ENCODE measurements around the gene CFAP53. TPM values are rescaled to one million over a fixed set of nuclear protein-coding genes. Genes with fewer than 3 reads are reported as not detected.

Gene CFAP53
- total and polyA plus RNA-seq, 5 experiments from 2014 or later, result 0.31 to 1.2 (median 0.86) TPM; not detected in 1

DNA sequence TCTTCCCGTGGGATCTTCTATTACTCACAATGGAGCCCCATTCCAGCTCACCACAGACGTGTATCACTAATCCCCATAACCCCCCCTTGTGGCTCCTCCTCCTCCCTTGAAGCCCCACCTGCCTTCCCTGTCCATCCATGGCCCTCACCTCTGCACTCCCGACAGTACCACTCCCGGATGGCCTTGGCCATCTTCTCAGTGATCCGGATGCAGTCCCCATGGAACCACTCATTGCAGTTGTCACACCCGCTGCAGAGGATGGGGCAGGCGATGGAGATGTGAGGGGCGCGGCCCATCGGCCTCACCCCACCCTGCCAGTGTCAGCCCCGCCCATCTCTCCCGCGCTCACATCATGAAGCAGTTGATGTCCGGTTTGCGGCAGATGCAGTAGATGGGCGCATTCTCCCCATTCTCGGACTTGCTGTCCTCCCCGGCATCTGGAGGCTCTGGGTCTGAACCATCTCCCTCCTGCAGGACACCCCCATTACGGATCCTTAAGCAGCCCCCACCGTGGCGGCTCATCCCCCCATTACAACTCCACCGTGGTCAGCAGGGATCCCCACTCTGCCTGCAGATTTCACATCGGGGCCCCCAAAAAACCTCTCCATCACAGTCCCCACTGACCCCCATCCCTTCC lies 20.2 kb upstream of the CFAP53 start:
- H3K4me1 Mint-ChIP-seq, result peaks cover 20 to 44% (median 33%) of the 10 kb centered on the region in 4 donors
- H3K9me3 Mint-ChIP-seq, result no peaks in the 10 kb centered on the region
- peak in 3 of 10 donors; percentile 19 to 63 (median 20) for DNase-seq
- H3K4me3 Mint-ChIP-seq, result peak overlapping the region; percentile 85 to 100 (median 99)
- no peak for ATAC-seq
- peak overlapping the region; percentile 70 to 100 (median 99) for H3K27ac Mint-ChIP-seq
- no peaks in the 10 kb centered on the region for H3K27me3 Mint-ChIP-seq
- peaks cover 0 to 34% (median 20%) of the 10 kb centered on the region in 3 donors for H3K36me3 Mint-ChIP-seq
- POLR2A ChIA-PET, result no interaction called here

DNA sequence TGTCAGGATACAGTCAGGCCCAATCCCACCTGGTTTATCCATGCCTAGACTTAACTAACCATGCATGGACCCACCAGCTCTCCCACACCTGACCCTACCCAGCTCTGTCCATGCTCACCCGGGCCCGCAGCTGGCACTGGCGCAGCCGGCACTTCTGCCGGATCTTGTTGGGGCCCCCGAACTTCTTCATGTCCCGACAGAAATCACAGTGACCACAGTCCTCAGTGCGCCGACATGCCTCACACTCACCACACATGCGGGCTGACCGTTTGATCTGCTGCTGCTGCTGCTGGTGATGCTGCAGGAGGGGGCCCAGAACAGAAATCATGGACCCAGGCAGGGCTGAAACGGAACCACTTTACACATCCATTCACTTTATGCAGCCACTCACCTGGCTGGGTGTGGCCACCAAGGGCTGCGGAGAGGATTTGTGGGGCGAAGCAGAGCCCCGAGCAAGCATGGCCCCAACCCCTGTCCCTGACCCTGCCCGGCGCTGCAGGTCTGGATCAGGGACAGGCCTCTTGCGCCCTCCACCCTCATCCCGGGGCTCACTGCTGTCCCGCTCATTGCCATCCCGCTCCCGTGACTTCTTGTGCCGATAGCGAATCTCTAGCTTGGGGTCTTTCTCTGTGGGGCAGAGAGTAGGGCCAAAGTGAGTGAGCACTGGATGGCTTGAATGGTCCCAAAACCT lies 19.5 kb upstream of the CFAP53 start:
- Mint-ChIP-seq H3K4me3 (peak overlapping the region; percentile 85 to 100 (median 99)), H3K27ac (peak overlapping the region in 8 of 10 donors; percentile 49 to 100 (median 84)), H3K27me3 (no peaks in the 10 kb centered on the region), H3K9me3 (no peaks in the 10 kb centered on the region), H3K4me1 (peaks cover 23 to 50% (median 40%) of the 10 kb centered on the region in 4 donors), H3K36me3 (peaks cover 0 to 34% (median 20%) of the 10 kb centered on the region in 3 donors)
- ATAC-seq (no peak), DNase-seq (peak in 1 of 10 donors; percentile 63)
- POLR2A ChIA-PET, result no interaction called here

DNA sequence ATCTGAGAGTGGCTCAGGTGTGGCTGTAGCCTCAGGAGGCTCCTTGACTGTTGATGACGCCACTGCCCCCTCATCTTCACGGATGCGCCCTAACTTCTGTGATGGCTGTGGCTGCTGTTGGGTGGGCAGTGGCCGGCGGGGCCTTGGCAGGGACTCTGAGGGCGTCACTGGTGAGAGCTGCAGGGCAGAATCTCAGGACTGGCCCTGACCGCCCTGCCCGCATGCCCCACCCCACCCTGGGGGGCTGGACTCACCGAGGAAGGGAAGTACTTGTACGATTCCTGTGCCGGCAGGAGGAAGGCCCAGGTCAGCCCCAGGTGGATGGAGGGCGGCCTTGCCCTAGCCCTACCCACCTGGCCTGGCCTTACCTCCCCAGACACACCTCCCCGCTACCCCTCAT lies 18.8 kb upstream of the CFAP53 start:
- Mint-ChIP-seq H3K36me3 (peaks cover 0 to 37% (median 20%) of the 10 kb centered on the region in 3 donors), H3K27ac (peak overlapping the region in 7 of 10 donors; percentile 8 to 53 (median 33)), H3K9me3 (no peaks in the 10 kb centered on the region), H3K27me3 (no peaks in the 10 kb centered on the region), H3K4me1 (peaks cover 30 to 57% (median 47%) of the 10 kb centered on the region in 4 donors), H3K4me3 (peak overlapping the region in 8 of 10 donors; percentile 2 to 76 (median 12))
- ATAC-seq, result no peak
- DNase-seq, result no peak
- POLR2A ChIA-PET, result no interaction called here

DNA sequence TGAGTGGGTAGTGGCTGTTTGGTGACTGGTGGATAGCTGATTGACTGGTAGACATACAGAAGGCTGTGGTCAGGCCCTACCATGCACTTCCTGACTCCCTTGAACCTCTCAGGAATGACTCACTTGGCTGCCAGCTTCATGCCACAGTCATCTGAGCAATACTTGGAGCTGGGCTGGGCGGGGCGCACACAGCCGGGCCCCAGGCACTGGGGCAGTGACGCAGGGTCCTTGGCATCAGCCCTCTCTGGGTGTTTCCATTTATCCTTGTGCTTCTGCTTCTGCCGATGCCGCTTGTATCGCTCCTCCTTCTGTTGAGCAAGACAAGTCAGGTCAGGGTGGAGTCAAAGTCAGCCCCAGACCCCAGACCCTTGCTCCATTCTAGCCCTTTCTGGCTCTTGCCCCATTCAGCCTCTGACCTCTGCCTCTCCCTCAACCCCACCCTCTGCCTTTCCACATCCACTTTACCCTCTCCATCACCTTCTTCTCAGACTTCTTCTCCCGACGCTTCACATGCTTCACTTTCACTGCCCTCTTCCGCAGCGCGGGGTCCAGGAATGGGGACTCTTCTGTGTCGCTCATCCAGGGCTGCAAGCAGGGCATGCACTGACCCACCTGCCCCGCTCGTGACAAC lies 18.1 kb upstream of the CFAP53 start:
- H3K9me3 Mint-ChIP-seq, result no peaks in the 10 kb centered on the region
- POLR2A ChIA-PET, result interaction anchor here (0.6 kb wide), 1 partner anchor 280 kb away, joined by 3 read pairs; no protein-coding TSS in a partner anchor
- H3K27ac Mint-ChIP-seq, result peak overlapping the region in 9 of 10 donors; percentile 20 to 74 (median 35)
- peak in 1 of 10 donors; percentile 44 for DNase-seq
- no peak for ATAC-seq
- H3K27me3 Mint-ChIP-seq, result no peaks in the 10 kb centered on the region
- H3K4me3 Mint-ChIP-seq, result peak overlapping the region; percentile 2 to 76 (median 53)
- peaks cover 32 to 64% (median 53%) of the 10 kb centered on the region in 4 donors for H3K4me1 Mint-ChIP-seq
- peaks cover 0 to 37% (median 20%) of the 10 kb centered on the region in 3 donors for H3K36me3 Mint-ChIP-seq

DNA sequence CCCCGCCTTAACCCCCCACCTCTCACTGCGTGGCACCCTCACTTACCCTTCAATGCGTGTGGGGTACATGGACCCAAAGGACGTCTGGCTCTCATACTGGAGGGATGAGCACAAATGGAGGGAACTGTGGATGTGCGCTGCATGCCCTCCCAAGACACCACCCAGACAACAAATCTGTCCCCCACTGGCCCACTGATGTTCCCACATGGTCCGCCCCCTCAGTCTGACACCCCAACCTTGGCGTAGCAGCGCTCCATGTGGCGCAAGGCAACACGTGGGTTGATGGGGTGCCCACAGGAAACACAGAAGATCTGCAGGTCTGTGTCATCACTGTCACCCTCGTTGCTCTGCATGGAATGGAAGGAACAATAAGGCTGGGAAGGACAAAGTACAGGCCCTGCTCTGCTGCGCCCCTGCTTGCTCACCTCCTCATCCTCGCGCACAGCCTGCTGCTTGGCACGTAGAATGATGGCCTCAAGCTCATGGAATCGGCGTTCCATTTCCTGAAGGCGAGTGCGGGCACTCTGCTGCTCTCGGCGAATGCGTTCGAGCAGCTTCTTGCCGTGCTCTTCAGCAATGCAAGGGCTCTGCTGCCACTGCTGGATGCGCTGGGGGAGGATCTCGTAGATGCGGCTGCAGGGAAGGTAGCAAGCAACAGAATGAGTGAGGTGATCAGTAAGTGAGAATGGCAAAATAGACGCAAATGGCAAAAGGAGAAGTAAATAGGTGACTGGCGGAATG lies 17.3 kb upstream of the CFAP53 start:
- Mint-ChIP-seq H3K27me3 (no peaks in the 10 kb centered on the region), H3K4me1 (peaks cover 38 to 67% (median 57%) of the 10 kb centered on the region in 4 donors), H3K36me3 (peaks cover 0 to 44% (median 20%) of the 10 kb centered on the region in 3 donors), H3K4me3 (peak overlapping the region; percentile 44 to 98 (median 62)), H3K27ac (peak overlapping the region in 8 of 10 donors; percentile 16 to 81 (median 64)), H3K9me3 (no peaks in the 10 kb centered on the region)
- DNase-seq (peak in 1 of 10 donors; percentile 45), ATAC-seq (no peak)
- POLR2A ChIA-PET, result interaction anchor here (0.6 kb wide), 1 partner anchor 279 kb away, joined by 3 read pairs; no protein-coding TSS in a partner anchor

DNA sequence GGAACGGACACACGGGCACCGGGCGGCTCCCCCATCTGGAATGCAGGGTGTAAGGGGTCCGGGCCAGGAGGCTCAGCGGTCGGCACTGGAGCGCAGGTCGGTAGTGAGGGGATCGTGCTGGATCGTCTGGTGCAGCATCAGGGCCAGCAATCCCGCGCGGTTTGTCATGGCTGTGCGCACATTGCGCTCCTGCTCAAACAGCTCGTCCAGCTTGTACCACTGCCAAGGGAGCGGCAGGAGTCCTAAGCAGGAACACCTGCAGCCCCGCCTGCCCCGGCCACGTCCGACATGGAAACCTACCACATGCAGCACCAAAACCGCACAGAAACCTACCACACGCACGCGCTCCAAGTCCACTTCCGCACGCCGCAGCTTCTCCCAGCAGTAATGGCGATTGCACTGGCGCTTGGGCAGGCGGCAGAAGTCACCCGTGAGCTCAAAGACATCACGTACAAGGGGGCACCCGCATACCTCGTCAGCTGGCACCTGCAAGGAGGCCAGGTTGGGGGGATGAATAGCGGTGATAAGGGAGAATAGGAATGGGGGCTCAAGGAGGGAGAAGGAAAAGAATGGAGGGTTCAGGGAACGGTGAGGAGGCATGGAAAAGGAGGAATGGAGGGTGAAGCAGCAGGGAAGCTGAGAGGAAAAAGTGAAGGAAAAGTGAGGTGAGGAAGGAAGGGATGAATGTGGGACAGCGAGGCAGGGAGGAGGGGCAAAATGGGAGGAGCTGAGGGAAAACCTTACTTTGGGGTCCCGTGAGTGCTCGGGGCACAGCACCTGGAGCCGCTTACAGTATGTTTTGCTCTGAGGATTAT lies 16.4 kb upstream of the CFAP53 start:
- H3K36me3 Mint-ChIP-seq, result peaks cover 0 to 50% (median 22%) of the 10 kb centered on the region in 3 donors
- POLR2A ChIA-PET, result interaction anchor here (1.3 to 3.2 kb wide), 5 partner anchors 10 to 796 kb away, joined by 4 to 29 read pairs (median 7); partner anchors contain the start of genes C18orf32, CFAP53 and SMAD4
- no peaks in the 10 kb centered on the region for H3K27me3 Mint-ChIP-seq
- peak overlapping the region; percentile 57 to 99 (median 96) for H3K4me3 Mint-ChIP-seq
- peaks cover 40 to 70% (median 57%) of the 10 kb centered on the region in 4 donors for H3K4me1 Mint-ChIP-seq
- ATAC-seq, result no peak
- H3K27ac Mint-ChIP-seq, result peak overlapping the region in 8 of 10 donors; percentile 27 to 99 (median 72)
- H3K9me3 Mint-ChIP-seq, result no peaks in the 10 kb centered on the region
- DNase-seq, result peak in 1 of 10 donors; percentile 64

DNA sequence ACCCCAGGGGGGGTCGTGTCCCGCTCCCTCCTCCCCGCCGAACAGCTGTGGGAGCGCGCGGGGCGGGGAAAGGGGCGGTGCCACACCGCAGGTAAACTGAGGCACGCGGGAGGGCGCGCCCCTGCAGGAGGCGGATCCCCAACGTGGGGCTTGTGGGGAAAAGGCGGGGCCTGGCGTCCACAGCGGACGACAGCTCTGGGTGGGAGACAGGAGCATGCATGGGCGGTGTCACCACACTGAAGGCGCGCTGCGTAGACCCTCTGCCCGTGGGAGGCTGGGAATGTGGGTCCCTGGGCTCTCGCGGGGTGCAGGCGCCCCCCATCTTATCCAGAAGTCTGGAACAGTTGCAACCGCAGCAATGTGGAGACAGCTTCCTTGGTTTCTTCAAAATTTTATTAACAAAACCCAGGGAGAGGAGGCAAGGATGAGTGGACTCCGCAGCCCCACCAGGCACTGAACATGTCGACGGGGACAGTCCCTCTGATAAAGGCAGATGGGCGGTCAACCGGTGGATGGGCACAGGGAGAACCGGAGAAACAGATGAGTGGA lies 15.8 kb upstream of the CFAP53 start:
- DNase-seq, result no peak

DNA sequence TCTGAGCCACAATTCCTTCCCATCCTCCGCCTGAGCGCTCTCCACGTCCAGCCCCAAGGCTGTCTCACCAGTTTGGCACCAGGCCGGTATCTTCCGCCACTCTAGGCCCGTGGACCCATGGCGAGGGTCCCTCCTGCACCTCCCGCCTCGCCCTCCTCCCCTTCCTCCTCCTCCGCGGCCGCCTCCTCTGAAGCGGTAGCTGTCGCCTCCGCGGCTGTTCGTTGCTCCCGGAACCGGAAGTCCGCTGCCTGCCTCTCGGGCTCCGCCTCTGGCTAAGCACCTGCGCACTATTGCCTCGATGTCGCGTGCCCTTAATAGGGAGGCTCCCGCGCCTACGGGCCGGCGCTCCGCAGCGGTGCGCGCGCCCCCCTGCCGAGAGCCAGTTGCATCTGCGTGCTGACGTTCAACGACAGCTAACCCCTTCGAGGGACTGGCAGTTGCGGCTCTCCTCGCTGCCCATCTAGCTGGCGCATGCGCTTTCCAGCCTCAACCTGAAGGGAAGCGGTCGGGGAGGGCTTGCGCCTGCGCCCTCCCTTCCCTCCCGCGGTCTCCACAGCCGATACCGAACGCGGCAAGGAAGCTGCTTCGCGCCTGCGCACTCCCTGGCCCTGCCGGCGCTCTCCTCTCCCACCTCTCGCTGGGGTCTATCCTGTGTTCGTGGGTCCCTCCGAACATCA lies 15.1 kb upstream of the CFAP53 start, which contains the start of gene MBD1:
MBD1 (minus strand) TSS at position 229 of the 677 bp plus-strand sequence. CDS start 1,531 bp downstream, outside the sequence.
- H3K9me3 Mint-ChIP-seq, result no peaks in the 10 kb centered on the region
- H3K4me3 Mint-ChIP-seq, result peak within 1 kb of the TSS; percentile 94 to 99 (median 97)
- DNase-seq, result peak; percentile 93 to 99 (median 96)
- ATAC-seq, result peak; percentile 91 to 93
- peak within 1 kb of the TSS; percentile 94 to 99 (median 98) for H3K27ac Mint-ChIP-seq
- no peaks in the 10 kb centered on the region for H3K27me3 Mint-ChIP-seq
- POLR2A ChIA-PET, result interaction anchor here (0.6 to 3.2 kb wide), 15 partner anchors 8 to 916 kb away, joined by 3 to 29 read pairs (median 6); partner anchors contain the start of genes C18orf32, CFAP53, ELAC1 and MEX3C
- H3K4me1 Mint-ChIP-seq, result peaks cover 33 to 60% (median 45%) of the 10 kb centered on the region in 4 donors
- H3K36me3 Mint-ChIP-seq, result peaks cover 0 to 59% (median 23%) of the 10 kb centered on the region in 3 donors

More for the DNA sequence above, 15.8 kb upstream of the CFAP53 start:
- Mint-ChIP-seq H3K9me3 (no peaks in the 10 kb centered on the region), H3K27me3 (no peaks in the 10 kb centered on the region), H3K4me3 (peak overlapping the region; percentile 94 to 99 (median 97)), H3K36me3 (peaks cover 0 to 54% (median 22%) of the 10 kb centered on the region in 3 donors), H3K4me1 (peaks cover 38 to 66% (median 51%) of the 10 kb centered on the region in 4 donors), H3K27ac (peak overlapping the region; percentile 94 to 99 (median 98))
- POLR2A ChIA-PET, result interaction anchor here (0.6 to 3.2 kb wide), 13 partner anchors 8 to 819 kb away, joined by 3 to 29 read pairs (median 7); partner anchors contain the start of genes C18orf32, CFAP53, ELAC1 and SKA1
- ATAC-seq, result no peak

DNA sequence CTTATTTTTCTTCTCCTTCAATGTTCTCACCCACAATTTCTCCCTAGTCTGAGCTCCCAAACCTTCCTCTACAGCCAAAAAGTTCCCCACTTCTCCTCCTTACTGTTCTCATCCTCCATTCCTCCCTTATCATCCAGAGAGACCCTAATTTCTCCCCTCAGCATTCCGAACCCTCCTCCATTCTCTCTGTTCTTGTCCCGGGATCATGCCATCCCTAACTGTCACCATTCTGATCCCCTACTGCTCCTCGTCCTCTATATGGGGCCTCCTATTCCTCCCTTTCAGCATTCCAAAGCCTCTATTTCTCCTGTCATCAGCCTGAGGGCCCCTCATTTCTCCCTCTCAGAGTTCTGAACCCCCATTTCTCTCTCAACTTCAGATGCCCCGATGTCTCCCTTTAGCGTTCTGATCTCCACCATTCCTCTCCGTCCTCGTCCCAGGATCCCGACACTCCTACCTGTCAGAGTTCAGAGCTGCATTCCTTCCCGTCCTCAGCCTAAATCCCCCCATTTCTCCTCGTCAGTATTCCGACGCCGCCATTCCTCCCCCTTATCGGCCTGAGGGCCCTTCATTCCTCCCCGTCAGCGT lies 14.5 kb upstream of the CFAP53 start:
- POLR2A ChIA-PET, result interaction anchor here (0.6 to 3.2 kb wide), 11 partner anchors 8 to 917 kb away, joined by 3 to 29 read pairs (median 7); partner anchors contain the start of genes C18orf32, CFAP53, ELAC1 and MEX3C
- Mint-ChIP-seq H3K4me1 (peaks cover 30 to 55% (median 40%) of the 10 kb centered on the region in 4 donors), H3K9me3 (no peaks in the 10 kb centered on the region), H3K27ac (peak overlapping the region; percentile 94 to 99 (median 98)), H3K36me3 (peaks cover 0 to 61% (median 28%) of the 10 kb centered on the region in 3 donors), H3K27me3 (no peaks in the 10 kb centered on the region), H3K4me3 (peak overlapping the region; percentile 94 to 99 (median 97))
- ATAC-seq (no peak), DNase-seq (no peak)

DNA sequence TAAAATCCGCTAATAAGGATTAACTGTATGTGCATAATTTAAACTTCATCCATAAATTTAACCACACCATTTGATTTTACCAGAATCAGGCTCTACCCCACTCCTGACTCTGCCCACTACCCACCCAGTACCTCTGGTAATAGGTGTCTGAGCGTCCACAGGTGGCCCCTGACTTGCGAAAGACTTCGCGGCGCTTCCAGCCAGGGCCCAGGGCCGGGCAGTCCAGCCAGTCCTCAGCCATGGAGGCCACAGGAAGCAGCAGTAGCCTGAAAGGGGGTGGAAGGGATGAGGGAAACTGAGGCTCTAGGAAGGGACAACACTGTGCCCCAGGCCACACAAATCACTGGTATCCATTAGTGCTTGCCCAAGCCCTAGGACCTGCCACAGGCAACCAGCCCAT lies 13.5 kb upstream of the CFAP53 start:
- Mint-ChIP-seq H3K4me3 (peak overlapping the region; percentile 94 to 99 (median 97)), H3K36me3 (peaks cover 0 to 63% (median 28%) of the 10 kb centered on the region in 3 donors), H3K27me3 (no peaks in the 10 kb centered on the region), H3K9me3 (no peaks in the 10 kb centered on the region), H3K4me1 (peaks cover 34 to 50% (median 42%) of the 10 kb centered on the region in 4 donors), H3K27ac (peak overlapping the region; percentile 9 to 98 (median 95))
- ATAC-seq (no peak), DNase-seq (no peak)
- POLR2A ChIA-PET, result no interaction called here

All from naive thymus-derived CD8-positive, alpha-beta T cell (primary cell).